NCI-H748 (cell line): ENCODE results near the gene ABCG1.

Experiments
- DNase-seq: peaks from one replicate; lab custom pipeline; 2025; ENCODE audit not compliant: unreplicated experiment; lab: John Stamatoyannopoulos, UW

Gene ABCG1

GRCh38 chr21:42231756-42232155 is 12.8 kb downstream of the ABCG1 start:
- no peak for DNase-seq

GRCh38 chr21:42232176-42232825 is 13.4 kb downstream of the ABCG1 start:
- DNase-seq: peak; percentile 78

GRCh38 chr21:42233067-42233961 is 14.4 kb downstream of the ABCG1 start:
- DNase-seq: peak; percentile 54

GRCh38 chr21:42234041-42234440 is 15.1 kb downstream of the ABCG1 start:
- DNase-seq: peak; percentile 31

GRCh38 chr21:42234464-42235241 is 15.7 kb downstream of the ABCG1 start:
- DNase-seq: peak; percentile 90

- DNase-seq: no peak
Measured at GRCh38 chr21:42235593-42235992, 16.7 kb downstream of the ABCG1 start.

GRCh38 chr21:42236014-42236413 is 17.1 kb downstream of the ABCG1 start:
- no peak for DNase-seq

GRCh38 chr21:42236693-42237092 is 17.8 kb downstream of the ABCG1 start:
- DNase-seq: no peak

- no peak for DNase-seq
Measured at GRCh38 chr21:42237161-42237560, 18.2 kb downstream of the ABCG1 start.

GRCh38 chr21:42237577-42237976 is 18.6 kb downstream of the ABCG1 start:
- no peak for DNase-seq

- DNase-seq: no peak
Measured at GRCh38 chr21:42238185-42238934, 19.4 kb downstream of the ABCG1 start.

- no peak for DNase-seq
Measured at GRCh38 chr21:42239556-42239955, 20.6 kb downstream of the ABCG1 start.

GRCh38 chr21:42239973-42240372 is 21.0 kb downstream of the ABCG1 start:
- no peak for DNase-seq

GRCh38 chr21:42242611-42243010 is 23.7 kb downstream of the ABCG1 start:
- DNase-seq: no peak

- DNase-seq: no peak
Measured at GRCh38 chr21:42243026-42243425, 24.1 kb downstream of the ABCG1 start.

- peak; percentile 53 for DNase-seq
Measured at GRCh38 chr21:42245331-42246193, 26.6 kb downstream of the ABCG1 start.

- DNase-seq: no peak
Measured at GRCh38 chr21:42247716-42248115, 28.8 kb downstream of the ABCG1 start.

GRCh38 chr21:42248241-42248640 is 29.3 kb downstream of the ABCG1 start:
- no peak for DNase-seq

GRCh38 chr21:42248783-42249597 is 30.1 kb downstream of the ABCG1 start:
- DNase-seq: no peak
